HepG2 (cell line): Measurements from ENCODE around the gene DCTN2. TPM values are rescaled to one million over a fixed set of nuclear protein-coding genes. Genes with fewer than 3 reads are reported as not detected.
A peak's percentile ranks its signal among the peaks of the same experiment; 100 is the strongest.

Experiments used
- ATAC-seq: fragments of 200-7000 bp; cut with Tn5 transposase; 3 replicates; pipeline ENCODE4 v1.9.1; 2020; ENCODE audit warnings: mild to moderate bottlenecking, moderate library complexity
- BruUV-seq: library from RNA; stranded (reverse); fragments of 400-500 nt; replicated peaks from 2 replicates; lab custom pipeline; 2021; lab: Mats Ljungman, UMichigan
- CTCF ChIA-PET: fragments of 300-600 bp; formaldehyde crosslinking; extraction: SDS; loops from one replicate; lab custom pipeline; 2021; ENCODE audit warnings: low total read pairs, inconsistent platforms, low intra/inter-chr PET ratio; lab: Yijun Ruan, JAX
- POLR2A ChIA-PET: fragments of 350-600 bp; sonication (Branson Sonifier 250); formaldehyde crosslinking; loops from one replicate; lab custom pipeline; 2020; ENCODE audit warnings: antibody characterized with exemption, inconsistent platforms; lab: Yijun Ruan, JAX
- DNase-seq: peaks from one replicate; pipeline ENCODE4 v3.0.0-alpha.2; 2015; ENCODE audit warnings: low spot score
- FAIRE-seq: peaks from 3 replicates; lab custom pipeline; 2011; peaks lifted over from hg19 to GRCh38; lab: Jason Lieb, UNC
- H2AFZ ChIP-seq: one replicate; pipeline ENCODE4 v1.6.1; 2011; ENCODE audit warnings: low read length, inconsistent platforms
- H3K27ac ChIP-seq: fragments of 300-600 bp; 3 replicates; pipeline ENCODE4 v1.8.0; 2011; ENCODE audit warnings: mixed run types, mild to moderate bottlenecking, mixed read lengths, low read length, inconsistent platforms; ENCODE audit not compliant: insufficient read depth; ENCODE audit errors: extremely low read length
- H3K27me3 ChIP-seq, 2 experiments: fragments of 200-600 bp in 1 of 2; 2 replicates in 1 of 2; 3 replicates in 1 of 2; pipeline versions ENCODE4 v1.6.0 to v1.8.0; 2011; ENCODE audit warnings: low read length in 2 of 2, mild to moderate bottlenecking in 2 of 2, moderate library complexity in 2 of 2, inconsistent platforms in 1 of 2; ENCODE audit not compliant: insufficient read depth in 2 of 2, control insufficient read depth in 1 of 2
- H3K36me3 ChIP-seq, 2 experiments: fragments of 200-600 bp in 1 of 2; replicated peaks in 1 of 2; 2 replicates in 1 of 2; 3 replicates in 1 of 2; pipeline versions ENCODE4 v1.5.1 to v1.8.0; 2011; ENCODE audit warnings: low read length in 2 of 2, inconsistent platforms in 1 of 2; ENCODE audit not compliant: insufficient read depth in 2 of 2, control insufficient read depth in 1 of 2
- H3K4me1 ChIP-seq: 2 replicates; pipeline ENCODE4 v1.5.1; 2012; ENCODE audit warnings: low read length, inconsistent platforms; ENCODE audit not compliant: insufficient read depth
- H3K4me2 ChIP-seq: 2 replicates; pipeline ENCODE4 v1.6.0; 2011; ENCODE audit warnings: low read depth, low read length, inconsistent platforms
- H3K4me3 ChIP-seq, 3 experiments: fragments of 200-600 bp in 1 of 3; sonication (generic), shearing (Covaris generic) in 1 of 3; replicated peaks in 1 of 3; 2 replicates each; pipeline ENCODE4 v1.5.1; 2011 to 2016; ENCODE audit warnings: low read length in 3 of 3, inconsistent platforms in 2 of 3, low read depth in 2 of 3, mild to moderate bottlenecking in 2 of 3, control low read depth in 1 of 3, mixed read lengths in 1 of 3; ENCODE audit not compliant: insufficient read depth in 1 of 3
- H3K79me2 ChIP-seq: one replicate; pipeline ENCODE4 v1.6.1; 2011; ENCODE audit warnings: low read length, inconsistent platforms; ENCODE audit not compliant: insufficient read depth
- H3K9ac ChIP-seq: 2 replicates; pipeline ENCODE4 v1.6.0; 2011; ENCODE audit warnings: mild to moderate bottlenecking, low read depth, low read length, inconsistent platforms; ENCODE audit not compliant: insufficient read depth
- H3K9me3 ChIP-seq: 2 replicates; pipeline ENCODE4 v1.5.1; 2012; ENCODE audit warnings: mild to moderate bottlenecking, low read length
- H4K20me1 ChIP-seq: 2 replicates; pipeline ENCODE4 v1.6.0; 2011; ENCODE audit warnings: inconsistent platforms, mild to moderate bottlenecking, low read length, moderate library complexity; ENCODE audit not compliant: insufficient read depth
- ASH2L ChIP-seq: fragments of 300-600, 200-600 bp; sonication (generic); IDR thresholded peaks from 2 replicates; pipeline ENCODE4 v1.7.0; 2017; ENCODE audit warnings: low read depth, mild to moderate bottlenecking, moderate library complexity, mixed read lengths, low read length; ENCODE audit not compliant: insufficient read length
- HMG20A ChIP-seq: IDR thresholded peaks from 2 replicates; pipeline ENCODE4 v1.6.1; 2016; ENCODE audit warnings: borderline replicate concordance
- NONO ChIP-seq, 2 experiments: fragments of 450-650 bp in 1 of 2; sonication (generic) in 1 of 2; formaldehyde crosslinking in 1 of 2; IDR thresholded peaks in 1 of 2; conservative IDR thresholded peaks in 1 of 2; 2 replicates each; pipeline versions ENCODE4 v1.6.1 to v1.8.0; 2017 to 2022; ENCODE audit warnings: mild to moderate bottlenecking in 1 of 2, missing genetic modification reagents in 1 of 2, moderate library complexity in 1 of 2
- NR1H2 ChIP-seq: sonication (generic); formaldehyde crosslinking; IDR thresholded peaks from 2 replicates; pipeline ENCODE4 v1.8.1; 2022; ENCODE audit warnings: low read depth, missing genetic modification reagents, borderline replicate concordance
- SAFB2 ChIP-seq: sonication (generic); formaldehyde crosslinking; IDR thresholded peaks from 2 replicates; pipeline ENCODE4 v1.5.1; 2020; ENCODE audit warnings: missing genetic modification reagents, low read depth, mild to moderate bottlenecking, borderline replicate concordance
- SETDB1 ChIP-seq: sonication (generic); formaldehyde crosslinking; IDR thresholded peaks from 2 replicates; pipeline ENCODE4 v1.5.1; 2020; ENCODE audit warnings: missing genetic modification reagents, mild to moderate bottlenecking, borderline replicate concordance
- ZNF143 ChIP-seq: sonication (generic); formaldehyde crosslinking; IDR thresholded peaks from 2 replicates; pipeline ENCODE4 v1.4.0; 2020; ENCODE audit warnings: missing genetic modification reagents
- ZNF225 ChIP-seq: sonication (generic); formaldehyde crosslinking; IDR thresholded peaks from 2 replicates; pipeline ENCODE4 v1.4.0; 2020; ENCODE audit warnings: mild to moderate bottlenecking, missing genetic modification reagents
- ZNF543 ChIP-seq: sonication (generic); formaldehyde crosslinking; IDR thresholded peaks from 2 replicates; pipeline ENCODE4 v1.4.0; 2020; ENCODE audit warnings: mild to moderate bottlenecking, missing genetic modification reagents
- ZNF709 ChIP-seq: sonication (generic); formaldehyde crosslinking; IDR thresholded peaks from 2 replicates; pipeline ENCODE4 v1.5.0; 2020; ENCODE audit warnings: mild to moderate bottlenecking, missing genetic modification reagents
- ZNF747 ChIP-seq: sonication (generic); formaldehyde crosslinking; IDR thresholded peaks from 2 replicates; pipeline ENCODE4 v1.8.1; 2023; ENCODE audit warnings: missing genetic modification reagents, mild to moderate bottlenecking, borderline replicate concordance
- WGBS: methylation state at CpG from one replicate; pipeline ENCODE4 v1.1.6; 2017; ENCODE audit warnings: low lambda C conversion rate; 5-methylcytosine and 5-hydroxymethylcytosine counted together
- in situ Hi-C: cut with HindIII; loops from 2 replicates; pipeline ENCODE4 v1.10.0; 2017; ENCODE audit warnings: low pct_unique_long_range_greater_than_20kb; ENCODE audit not compliant: extremely low pct_ligation_motif_present
- intact Hi-C: fragments of 100-400 bp; cut with micrococcal nuclease; formaldehyde crosslinking; loops from one replicate; pipeline ENCODE4 v1.10.0; 2022; ENCODE audit not compliant: unreplicated experiment
- polyA plus RNA-seq, 8 experiments: library from polyadenylated mRNA; depleted of rRNA in 3 of 8; stranded (reverse) in 7 of 8; unstranded in 1 of 8; fragments of >200 nt; fragmentation: Illumina TruSeq in 4 of 8; extraction: Trizol in 4 of 8; gene quantifications; 2 replicates each; pipeline versions ENCODE4 v1.2.1 to v1.2.3, GENCODE V29; 2011 to 2016; ENCODE audit warnings: low read depth in 4 of 8, missing spikeins in 1 of 8, mixed read lengths in 1 of 8; ENCODE audit not compliant: insufficient read depth in 1 of 8
- total RNA-seq, 5 experiments: library from RNA; depleted of rRNA; stranded (reverse); fragments of >200 nt; fragmentation: Illumina TruSeq; extraction: Trizol; gene quantifications; 2 replicates each; pipeline ENCODE4 v1.2.3, GENCODE V29; 2016; ENCODE audit warnings: low read depth in 1 of 5
- TF ChIP-seq, protein P1 (sequence below): sonication (generic); formaldehyde crosslinking; IDR thresholded peaks from 2 replicates; pipeline ENCODE4 v1.5.1; 2020; ENCODE audit warnings: mild to moderate bottlenecking, missing genetic modification reagents, moderate library complexity

Gene DCTN2
- total and polyA plus RNA-seq, 2 of the 13 experiments (the other 11 are each of a cell fraction or from before 2014, with no cell fraction given) = 72.0 to 77.4 TPM

DNA sequence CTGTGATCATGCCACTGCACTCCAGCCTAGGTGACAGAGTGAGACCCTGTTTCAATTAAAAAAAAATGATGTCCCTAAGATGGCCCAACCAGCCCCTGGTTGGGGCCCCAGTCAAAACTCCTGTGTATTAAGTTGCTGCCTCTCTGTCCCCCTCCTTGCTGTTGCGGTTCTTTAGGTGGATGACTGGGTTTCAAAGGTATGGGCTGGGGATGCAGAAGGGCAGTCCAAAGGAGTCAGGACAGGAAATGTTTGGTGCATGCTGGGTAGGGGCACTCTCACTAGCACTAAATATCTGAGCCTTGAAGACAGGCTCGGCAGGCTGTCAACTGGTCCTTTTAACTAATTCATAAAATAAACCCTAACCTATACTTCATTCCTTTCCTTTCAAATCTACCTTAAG lies 32.0 kb upstream of the DCTN2 start:
- Histone ChIP-seq H3K4me3 (peak overlapping the region in 1 of 3 experiments; percentile 16; a peak in 1 of 6 replicates), H3K79me2 (peaks cover 10% of the 10 kb centered on the region), H3K4me2 (peak overlapping the region; percentile 87), H3K4me1 (peaks cover 86% of the 10 kb centered on the region), H3K27ac (peak overlapping the region; percentile 99), H4K20me1 (no peaks in the 10 kb centered on the region), H3K36me3 (peaks cover 3 to 18% of the 10 kb centered on the region in 2 experiments), H3K27me3 (no peaks in the 10 kb centered on the region), H2AFZ (no peak overlapping the region), H3K9ac (peak overlapping the region; percentile 78), H3K9me3 (no peaks in the 10 kb centered on the region)
- 80% methylated on average over 2 of the region's 2 CpGs for WGBS
- FAIRE-seq (no peak), DNase-seq (no peak), ATAC-seq (no peak)
- ChIA-PET CTCF (no interaction called here), POLR2A (interaction anchor here (3.6 to 4.1 kb wide), 2 partner anchors 12 to 59 kb away, joined by 18 to 35 read pairs; partner anchors contain the start of genes DDIT3 and PIP4K2C)
- TSS peak; percentile 88 for BruUV-seq
- TF ChIP-seq SETDB1 (CRISPR knock-in tag) (no peak), ASH2L (no peak), NR1H2 (CRISPR knock-in tag) (no peak), NONO (IDR thresholded peaks at IDR 0.05) (no peak), NONO (CRISPR knock-in tag; conservative IDR thresholded peaks at IDR 0.05) (no peak), ZNF543 (CRISPR knock-in tag) (no peak), SAFB2 (CRISPR knock-in tag) (no peak), ZNF709 (CRISPR knock-in tag) (0 out of 2 replicates have a peak, but pooled peaks have one; percentile 4), ZNF225 (CRISPR knock-in tag) (no peak), ZNF747 (CRISPR knock-in tag) (0 out of 2 replicates have a peak, but pooled peaks have one; percentile 29), ZNF143 (CRISPR knock-in tag) (0 out of 2 replicates have a peak, but pooled peaks have one; percentile 25), HMG20A (CRISPR knock-in tag) (no peak)
- TF ChIP-seq, protein P1, sequence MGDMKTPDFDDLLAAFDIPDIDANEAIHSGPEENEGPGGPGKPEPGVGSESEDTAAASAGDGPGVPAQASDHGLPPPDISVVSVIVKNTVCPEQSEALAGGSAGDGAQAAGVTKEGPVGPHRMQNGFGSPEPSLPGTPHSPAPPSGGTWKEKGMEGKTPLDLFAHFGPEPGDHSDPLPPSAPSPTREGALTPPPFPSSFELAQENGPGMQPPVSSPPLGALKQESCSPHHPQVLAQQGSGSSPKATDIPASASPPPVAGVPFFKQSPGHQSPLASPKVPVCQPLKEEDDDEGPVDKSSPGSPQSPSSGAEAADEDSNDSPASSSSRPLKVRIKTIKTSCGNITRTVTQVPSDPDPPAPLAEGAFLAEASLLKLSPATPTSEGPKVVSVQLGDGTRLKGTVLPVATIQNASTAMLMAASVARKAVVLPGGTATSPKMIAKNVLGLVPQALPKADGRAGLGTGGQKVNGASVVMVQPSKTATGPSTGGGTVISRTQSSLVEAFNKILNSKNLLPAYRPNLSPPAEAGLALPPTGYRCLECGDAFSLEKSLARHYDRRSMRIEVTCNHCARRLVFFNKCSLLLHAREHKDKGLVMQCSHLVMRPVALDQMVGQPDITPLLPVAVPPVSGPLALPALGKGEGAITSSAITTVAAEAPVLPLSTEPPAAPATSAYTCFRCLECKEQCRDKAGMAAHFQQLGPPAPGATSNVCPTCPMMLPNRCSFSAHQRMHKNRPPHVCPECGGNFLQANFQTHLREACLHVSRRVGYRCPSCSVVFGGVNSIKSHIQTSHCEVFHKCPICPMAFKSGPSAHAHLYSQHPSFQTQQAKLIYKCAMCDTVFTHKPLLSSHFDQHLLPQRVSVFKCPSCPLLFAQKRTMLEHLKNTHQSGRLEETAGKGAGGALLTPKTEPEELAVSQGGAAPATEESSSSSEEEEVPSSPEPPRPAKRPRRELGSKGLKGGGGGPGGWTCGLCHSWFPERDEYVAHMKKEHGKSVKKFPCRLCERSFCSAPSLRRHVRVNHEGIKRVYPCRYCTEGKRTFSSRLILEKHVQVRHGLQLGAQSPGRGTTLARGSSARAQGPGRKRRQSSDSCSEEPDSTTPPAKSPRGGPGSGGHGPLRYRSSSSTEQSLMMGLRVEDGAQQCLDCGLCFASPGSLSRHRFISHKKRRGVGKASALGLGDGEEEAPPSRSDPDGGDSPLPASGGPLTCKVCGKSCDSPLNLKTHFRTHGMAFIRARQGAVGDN = peak; percentile 7; the same call in 1 of the 2 replicates
- intact Hi-C loops (loop anchor here (1.0 kb wide), 2 partner anchors 56 to 114 kb away; no protein-coding TSS in a partner anchor), in situ Hi-C loops (no loop called here)
